H1 (cell line): ENCODE measurements around the gene NEBL.

Experiments
- GTF2F1 ChIP-seq: IDR thresholded peaks from 2 replicates; pipeline ENCODE4 v1.6.1; 2012; ENCODE audit warnings: low read depth, low read length, improper control_type of control experiment, borderline replicate concordance
- JUND ChIP-seq: IDR thresholded peaks from 2 replicates; pipeline ENCODE4 v1.6.1; 2011; ENCODE audit warnings: mild to moderate bottlenecking, improper control_type of control experiment, low read length
- KDM1A ChIP-seq: fragments of 200-600, 300-600 bp; sonication (generic); IDR thresholded peaks from 2 replicates; pipeline ENCODE4 v1.7.1; 2016; ENCODE audit warnings: mild to moderate bottlenecking, low read length, borderline replicate concordance
- NANOG ChIP-seq: IDR thresholded peaks from 2 replicates; pipeline ENCODE4 v1.6.1; 2011; ENCODE audit warnings: low read length, low read depth, mild to moderate bottlenecking, inconsistent platforms; ENCODE audit not compliant: insufficient read depth, poor library complexity, severe bottlenecking
- NRF1 ChIP-seq: IDR thresholded peaks from 2 replicates; pipeline ENCODE4 v1.6.1; 2011; ENCODE audit warnings: mild to moderate bottlenecking, low read depth, low read length, improper control_type of control experiment
- POLR2AphosphoS5 ChIP-seq: IDR thresholded peaks from 2 replicates; pipeline ENCODE4 v1.6.1; 2011; ENCODE audit warnings: low read depth, low read length
- RAD21 ChIP-seq, 2 experiments: IDR thresholded peaks in 1 of 2; conservative IDR thresholded peaks in 1 of 2; 2 replicates each; pipeline ENCODE4 v1.6.1; 2011; ENCODE audit warnings: low read depth in 2 of 2, low read length in 2 of 2, improper control_type of control experiment in 1 of 2, inconsistent platforms in 1 of 2, mild to moderate bottlenecking in 1 of 2, moderate library complexity in 1 of 2
- SP1 ChIP-seq: IDR thresholded peaks from 2 replicates; pipeline ENCODE4 v1.6.1; 2011; ENCODE audit warnings: low read depth, low read length
- SUZ12 ChIP-seq: fragments of 200-600 bp; sonication (generic); IDR thresholded peaks from 2 replicates; pipeline ENCODE4 v1.6.1; 2012; ENCODE audit warnings: mild to moderate bottlenecking, inconsistent platforms, low read length, moderate library complexity, mixed read lengths
- TF ChIP-seq, protein P1 (sequence below): IDR thresholded peaks from 2 replicates; pipeline ENCODE4 v1.6.1; 2012; ENCODE audit warnings: inconsistent platforms
- TF ChIP-seq, protein P2 (sequence below), 3 experiments: IDR thresholded peaks; 1 replicate in 2 of 3; 2 replicates in 1 of 3; pipeline versions ENCODE4 v1.5.1 to v1.6.1; 2011; ENCODE audit warnings: low read length in 3 of 3, mild to moderate bottlenecking in 3 of 3, inconsistent platforms in 2 of 3, low read depth in 1 of 3, moderate library complexity in 1 of 3; ENCODE audit not compliant: insufficient read depth in 1 of 3; ENCODE audit errors: control extremely low read depth in 1 of 3
- TF ChIP-seq, protein P3 (sequence below): IDR thresholded peaks from 2 replicates; pipeline ENCODE4 v1.6.1; 2011; ENCODE audit warnings: low read depth, mild to moderate bottlenecking, low read length; ENCODE audit not compliant: insufficient read depth
- TF ChIP-seq, protein P4 (sequence below): IDR thresholded peaks from 2 replicates; pipeline ENCODE4 v1.6.1; 2011; ENCODE audit warnings: low read length, improper control_type of control experiment

DNA sequence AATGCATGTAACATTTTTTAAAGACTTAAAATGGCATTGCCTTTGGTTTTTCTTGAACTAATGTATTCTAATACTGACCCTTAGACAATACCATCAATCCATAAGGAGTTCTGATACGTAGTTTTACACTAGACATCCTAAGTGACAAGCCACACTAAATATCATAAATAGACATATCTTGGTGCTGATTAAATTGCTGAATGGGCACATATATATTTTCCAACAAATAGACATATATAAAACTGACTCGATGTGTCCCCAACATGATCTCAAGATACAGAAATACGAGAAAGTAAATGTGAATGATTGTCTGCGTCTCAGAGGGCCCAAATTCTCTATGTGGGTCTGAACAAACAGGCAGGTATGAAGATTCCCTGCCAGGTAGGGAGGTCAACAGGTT, 99.8 kb downstream of the NEBL start:
- TF ChIP-seq, protein P1, sequence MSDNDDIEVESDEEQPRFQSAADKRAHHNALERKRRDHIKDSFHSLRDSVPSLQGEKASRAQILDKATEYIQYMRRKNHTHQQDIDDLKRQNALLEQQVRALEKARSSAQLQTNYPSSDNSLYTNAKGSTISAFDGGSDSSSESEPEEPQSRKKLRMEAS: no peak
- TF ChIP-seq, protein P2, sequence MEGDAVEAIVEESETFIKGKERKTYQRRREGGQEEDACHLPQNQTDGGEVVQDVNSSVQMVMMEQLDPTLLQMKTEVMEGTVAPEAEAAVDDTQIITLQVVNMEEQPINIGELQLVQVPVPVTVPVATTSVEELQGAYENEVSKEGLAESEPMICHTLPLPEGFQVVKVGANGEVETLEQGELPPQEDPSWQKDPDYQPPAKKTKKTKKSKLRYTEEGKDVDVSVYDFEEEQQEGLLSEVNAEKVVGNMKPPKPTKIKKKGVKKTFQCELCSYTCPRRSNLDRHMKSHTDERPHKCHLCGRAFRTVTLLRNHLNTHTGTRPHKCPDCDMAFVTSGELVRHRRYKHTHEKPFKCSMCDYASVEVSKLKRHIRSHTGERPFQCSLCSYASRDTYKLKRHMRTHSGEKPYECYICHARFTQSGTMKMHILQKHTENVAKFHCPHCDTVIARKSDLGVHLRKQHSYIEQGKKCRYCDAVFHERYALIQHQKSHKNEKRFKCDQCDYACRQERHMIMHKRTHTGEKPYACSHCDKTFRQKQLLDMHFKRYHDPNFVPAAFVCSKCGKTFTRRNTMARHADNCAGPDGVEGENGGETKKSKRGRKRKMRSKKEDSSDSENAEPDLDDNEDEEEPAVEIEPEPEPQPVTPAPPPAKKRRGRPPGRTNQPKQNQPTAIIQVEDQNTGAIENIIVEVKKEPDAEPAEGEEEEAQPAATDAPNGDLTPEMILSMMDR (IDR thresholded peaks at IDR 0.05; ENCODE audit: control extremely low read depth in 1 of 3, insufficient read depth in 1 of 3, low read depth in 1 of 3, low read length in 3 of 3): no peak
- TF ChIP-seq RAD21 (IDR thresholded peaks at IDR 0.05 in 1 of 2, conservative IDR thresholded peaks at IDR 0.05 in 1 of 2; ENCODE audit: low read depth in 2 of 2, low read length in 2 of 2) (no peak), SP1 (no peak), JUND (no peak), NANOG (no peak), SUZ12 (no peak), POLR2AphosphoS5 (no peak), GTF2F1 (no peak), NRF1 (no peak), KDM1A (no peak)
- TF ChIP-seq, protein P3, sequence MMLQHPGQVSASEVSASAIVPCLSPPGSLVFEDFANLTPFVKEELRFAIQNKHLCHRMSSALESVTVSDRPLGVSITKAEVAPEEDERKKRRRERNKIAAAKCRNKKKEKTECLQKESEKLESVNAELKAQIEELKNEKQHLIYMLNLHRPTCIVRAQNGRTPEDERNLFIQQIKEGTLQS: no peak
- TF ChIP-seq, protein P4, sequence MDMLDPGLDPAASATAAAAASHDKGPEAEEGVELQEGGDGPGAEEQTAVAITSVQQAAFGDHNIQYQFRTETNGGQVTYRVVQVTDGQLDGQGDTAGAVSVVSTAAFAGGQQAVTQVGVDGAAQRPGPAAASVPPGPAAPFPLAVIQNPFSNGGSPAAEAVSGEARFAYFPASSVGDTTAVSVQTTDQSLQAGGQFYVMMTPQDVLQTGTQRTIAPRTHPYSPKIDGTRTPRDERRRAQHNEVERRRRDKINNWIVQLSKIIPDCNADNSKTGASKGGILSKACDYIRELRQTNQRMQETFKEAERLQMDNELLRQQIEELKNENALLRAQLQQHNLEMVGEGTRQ: no peak
